AG04449 (cell line): ENCODE measurements around the gene QSER1.

Experiments used
- CTCF ChIA-PET: fragments of 350-600 bp; formaldehyde crosslinking; extraction: SDS; loops from one replicate; lab custom pipeline; 2021; ENCODE audit warnings: antibody characterized with exemption; lab: Yijun Ruan, JAX
- POLR2A ChIA-PET: fragments of 400-600, 350-600 bp; formaldehyde crosslinking; extraction: SDS; loops from one replicate; lab custom pipeline; 2020; ENCODE audit warnings: antibody characterized with exemption, inconsistent platforms; lab: Yijun Ruan, JAX
- DNase-seq: peaks from one replicate; pipeline ENCODE4 v3.0.0-alpha.2; 2010; ENCODE audit warnings: low read depth, low spot score
- H3K4me3 ChIP-seq: 2 replicates; pipeline ENCODE4 v1.5.1; 2011; ENCODE audit warnings: low read depth, mild to moderate bottlenecking, control low read depth, low read length
- CTCF ChIP-seq: IDR thresholded peaks from one replicate; pipeline ENCODE4 v1.5.1; 2011; ENCODE audit warnings: mild to moderate bottlenecking, moderate library complexity, low read length, control low read depth, inconsistent platforms; ENCODE audit not compliant: insufficient read depth; ENCODE audit errors: missing control alignments

The QSER1 gene

GRCh38 chr11:32983506-32983905 lies 90.9 kb downstream of the QSER1 start:
- POLR2A ChIA-PET: no interaction called here
- no peak overlapping the region for H3K4me3 ChIP-seq
- no peak for TF ChIP-seq CTCF
- CTCF ChIA-PET: interaction anchor here (0.8 to 1.7 kb wide), 3 partner anchors 15 to 22 kb away, joined by 3 to 4 read pairs (median 3); no protein-coding TSS in a partner anchor
- DNase-seq: no peak

DNA sequence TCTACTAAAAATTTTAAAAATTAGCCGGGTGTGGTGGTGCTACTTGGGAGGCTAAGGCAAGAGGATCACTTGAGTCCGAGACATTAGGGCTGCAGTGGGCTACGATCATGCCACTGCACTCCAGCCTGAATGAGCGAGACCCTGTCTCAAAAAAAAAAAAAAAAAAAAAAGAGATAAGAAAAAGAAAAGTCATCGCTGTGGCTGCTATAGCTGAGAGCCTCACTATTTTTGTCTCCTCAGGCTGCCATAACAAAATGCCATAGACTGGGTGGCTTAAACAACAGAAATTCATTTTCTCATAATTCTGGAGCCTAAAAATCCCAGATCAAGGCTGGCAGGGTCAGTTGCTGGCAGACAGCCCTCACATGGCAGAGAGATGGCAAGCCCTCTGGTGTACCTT lies 93.0 kb downstream of the QSER1 start:
- no peak overlapping the region for H3K4me3 ChIP-seq
- POLR2A ChIA-PET: no interaction called here
- no peak for DNase-seq
- no peak for TF ChIP-seq CTCF
- CTCF ChIA-PET: no interaction called here

- no peak for TF ChIP-seq CTCF
- H3K4me3 ChIP-seq: no peak overlapping the region
- ChIA-PET CTCF (interaction anchor here (1.5 kb wide), 1 partner anchor 28 kb away, joined by 3 read pairs; no protein-coding TSS in a partner anchor), POLR2A (no interaction called here)
- DNase-seq: no peak
Measured at GRCh38 chr11:32987851-32988250, 95.2 kb downstream of the QSER1 start.

- POLR2A ChIA-PET: no interaction called here
- CTCF ChIA-PET: no interaction called here
- H3K4me3 ChIP-seq: no peak overlapping the region
- DNase-seq: no peak
- TF ChIP-seq CTCF: no peak
Measured at GRCh38 chr11:32990481-32990880, 97.9 kb downstream of the QSER1 start.

DNA sequence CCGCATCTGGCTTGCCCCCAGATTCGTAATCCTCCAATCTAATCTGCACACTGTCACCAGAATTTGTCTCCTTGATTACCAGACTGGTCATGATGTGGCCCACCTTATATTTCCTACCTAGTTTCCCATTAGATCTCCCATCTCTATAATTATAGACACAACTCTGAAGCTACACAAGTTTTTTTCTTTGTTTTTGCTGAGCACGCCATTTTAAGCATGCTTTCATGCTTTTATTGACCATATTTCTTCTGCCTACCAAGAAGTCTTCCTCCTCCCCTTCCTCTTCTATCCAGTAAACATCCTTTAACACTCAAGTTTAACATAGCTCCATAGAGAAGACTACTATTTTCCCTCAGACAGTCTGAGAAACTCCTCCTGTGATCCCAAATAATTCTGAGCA lies 98.8 kb downstream of the QSER1 start:
- ChIA-PET CTCF (interaction anchor here (1.4 kb wide), 1 partner anchor 32 kb away, joined by 3 read pairs; no protein-coding TSS in a partner anchor), POLR2A (no interaction called here)
- no peak overlapping the region for H3K4me3 ChIP-seq
- no peak for TF ChIP-seq CTCF
- no peak for DNase-seq

DNA sequence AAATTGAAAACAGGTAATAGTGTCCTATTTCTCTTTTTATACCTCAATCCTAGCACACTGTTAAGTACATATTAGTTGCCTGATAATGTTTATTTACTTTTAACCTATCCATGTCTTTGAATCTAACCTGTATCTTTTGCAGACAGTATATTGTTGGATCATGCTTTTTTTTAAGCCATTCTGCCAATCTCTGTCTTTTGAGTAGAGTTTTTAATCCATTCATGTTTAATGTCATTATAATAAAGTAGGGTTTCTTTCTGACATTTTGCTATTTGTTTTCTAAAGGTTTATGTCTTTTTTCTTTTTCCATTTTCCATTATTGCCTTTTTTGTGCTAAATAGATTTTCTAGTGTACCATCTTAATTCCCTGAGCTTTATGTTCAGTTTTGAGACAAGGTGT lies 99.3 kb downstream of the QSER1 start:
- ChIA-PET POLR2A (no interaction called here), CTCF (interaction anchor here (1.4 kb wide), 1 partner anchor 32 kb away, joined by 3 read pairs; no protein-coding TSS in a partner anchor)
- no peak for DNase-seq
- H3K4me3 ChIP-seq: no peak overlapping the region
- no peak for TF ChIP-seq CTCF
